HUES48 (cell line): Measurements from ENCODE around the gene CUL4A.

Source experiments
- H3K27ac ChIP-seq: one replicate; pipeline ENCODE4 v1.7.0; 2013; ENCODE audit warnings: low read depth, low read length, inconsistent platforms
- H3K27me3 ChIP-seq: 2 replicates; pipeline ENCODE4 v1.6.1; 2013; ENCODE audit warnings: mild to moderate bottlenecking, low read length; ENCODE audit not compliant: control insufficient read depth, insufficient read depth
- H3K36me3 ChIP-seq: 2 replicates; pipeline ENCODE4 v1.6.1; 2013; ENCODE audit warnings: low read length; ENCODE audit not compliant: control insufficient read depth, insufficient read depth
- H3K4me1 ChIP-seq: 2 replicates; pipeline ENCODE4 v1.6.1; 2013; ENCODE audit warnings: mild to moderate bottlenecking, low read length; ENCODE audit not compliant: control insufficient read depth, insufficient read depth
- H3K4me3 ChIP-seq: 2 replicates; pipeline ENCODE4 v1.5.1; 2013; ENCODE audit warnings: mild to moderate bottlenecking, low read depth, low read length
- H3K9ac ChIP-seq: 2 replicates; pipeline ENCODE4 v1.6.1; 2013; ENCODE audit warnings: mild to moderate bottlenecking, low read depth, low read length, moderate library complexity
- H3K9me3 ChIP-seq: 2 replicates; pipeline ENCODE4 v1.6.1; 2013; ENCODE audit warnings: low read length; ENCODE audit not compliant: control insufficient read depth, insufficient read depth

Gene CUL4A

GRCh38 chr13:113293686-113294085, 84.3 kb downstream of the CUL4A start:
- no peak overlapping the region for H3K4me3 ChIP-seq

GRCh38 chr13:113295776-113296175, 86.4 kb downstream of the CUL4A start:
- Histone ChIP-seq H3K27ac (no peak overlapping the region), H3K4me3 (no peak overlapping the region), H3K27me3 (no peaks in the 10 kb centered on the region), H3K9me3 (no peaks in the 10 kb centered on the region), H3K36me3 (no peaks in the 10 kb centered on the region), H3K9ac (no peak overlapping the region), H3K4me1 (peaks cover 8% of the 10 kb centered on the region; the same call in 1 of the 2 replicates)

More at GRCh38 chr13:113293686-113294085, 84.3 kb downstream of the CUL4A start:
- peaks cover 8% of the 10 kb centered on the region for H3K27me3 ChIP-seq
- no peaks in the 10 kb centered on the region for H3K36me3 ChIP-seq
- H3K9me3 ChIP-seq = no peaks in the 10 kb centered on the region
- peaks cover 7% of the 10 kb centered on the region; the same call in 1 of the 2 replicates for H3K4me1 ChIP-seq
- H3K9ac ChIP-seq = no peak overlapping the region
- no peak overlapping the region for H3K27ac ChIP-seq

GRCh38 chr13:113296823-113297369, 87.5 kb downstream of the CUL4A start, which contains the start of gene LAMP1:
TSS of gene LAMP1 (plus strand) at chr13:113297239. CDS start at chr13:113297435, 196 bp downstream.
- H3K27me3 ChIP-seq = no peaks in the 10 kb centered on the region
- H3K27ac ChIP-seq = peak within 1 kb of the TSS; percentile 63
- no peaks in the 10 kb centered on the region for H3K9me3 ChIP-seq
- H3K4me3 ChIP-seq = peak within 1 kb of the TSS; percentile 98
- H3K4me1 ChIP-seq = peaks cover 6% of the 10 kb centered on the region; the same call in 1 of the 2 replicates
- H3K36me3 ChIP-seq = no peaks in the 10 kb centered on the region
- peak within 1 kb of the TSS; percentile 92 for H3K9ac ChIP-seq

- Histone ChIP-seq H3K36me3 (no peaks in the 10 kb centered on the region), H3K9ac (peak overlapping the region; percentile 92), H3K27me3 (no peaks in the 10 kb centered on the region), H3K4me3 (peak overlapping the region; percentile 98), H3K4me1 (peaks cover 5% of the 10 kb centered on the region; the same call in 1 of the 2 replicates), H3K9me3 (no peaks in the 10 kb centered on the region), H3K27ac (peak overlapping the region; percentile 59)
Measured at GRCh38 chr13:113297370-113298042, 88.1 kb downstream of the CUL4A start.

- Histone ChIP-seq H3K36me3 (no peaks in the 10 kb centered on the region), H3K27me3 (no peaks in the 10 kb centered on the region), H3K4me3 (peak overlapping the region; percentile 98), H3K4me1 (peaks cover 5% of the 10 kb centered on the region; the same call in 1 of the 2 replicates), H3K27ac (no peak overlapping the region), H3K9me3 (no peaks in the 10 kb centered on the region), H3K9ac (peak overlapping the region; percentile 92)
Measured at GRCh38 chr13:113298043-113298945, 88.9 kb downstream of the CUL4A start.

- no peaks in the 10 kb centered on the region for H3K36me3 ChIP-seq
- no peaks in the 10 kb centered on the region for H3K9me3 ChIP-seq
- peaks cover 5% of the 10 kb centered on the region; the same call in 1 of the 2 replicates for H3K4me1 ChIP-seq
- no peak overlapping the region for H3K9ac ChIP-seq
- H3K27me3 ChIP-seq = no peaks in the 10 kb centered on the region
- H3K27ac ChIP-seq = no peak overlapping the region
- no peak overlapping the region for H3K4me3 ChIP-seq
Measured at GRCh38 chr13:113299951-113300350, 90.5 kb downstream of the CUL4A start.

- Histone ChIP-seq H3K9me3 (no peaks in the 10 kb centered on the region), H3K36me3 (peaks cover 3% of the 10 kb centered on the region; the same call in 1 of the 2 replicates), H3K9ac (no peak overlapping the region), H3K4me3 (no peak overlapping the region), H3K4me1 (peaks cover 5% of the 10 kb centered on the region; the same call in 1 of the 2 replicates), H3K27me3 (no peaks in the 10 kb centered on the region), H3K27ac (no peak overlapping the region)
Measured at GRCh38 chr13:113302986-113303385, 93.6 kb downstream of the CUL4A start.

- Histone ChIP-seq H3K27me3 (no peaks in the 10 kb centered on the region), H3K9ac (no peak overlapping the region), H3K36me3 (peaks cover 3% of the 10 kb centered on the region; the same call in 1 of the 2 replicates), H3K4me1 (no peaks in the 10 kb centered on the region), H3K27ac (no peak overlapping the region), H3K9me3 (no peaks in the 10 kb centered on the region), H3K4me3 (no peak overlapping the region)
Measured at GRCh38 chr13:113304121-113304520, 94.7 kb downstream of the CUL4A start.

- Histone ChIP-seq H3K27ac (no peak overlapping the region), H3K9me3 (no peaks in the 10 kb centered on the region), H3K27me3 (no peaks in the 10 kb centered on the region), H3K9ac (no peak overlapping the region), H3K4me1 (no peaks in the 10 kb centered on the region), H3K36me3 (peaks cover 9% of the 10 kb centered on the region), H3K4me3 (no peak overlapping the region)
Measured at GRCh38 chr13:113305208-113305607, 95.8 kb downstream of the CUL4A start.

GRCh38 chr13:113307491-113307890, 98.1 kb downstream of the CUL4A start:
- Histone ChIP-seq H3K27me3 (no peaks in the 10 kb centered on the region), H3K4me3 (no peak overlapping the region), H3K36me3 (peaks cover 31% of the 10 kb centered on the region), H3K27ac (no peak overlapping the region), H3K9me3 (no peaks in the 10 kb centered on the region), H3K4me1 (no peaks in the 10 kb centered on the region), H3K9ac (no peak overlapping the region)
